H1 (cell line): ENCODE results near the gene SLC22A14.
"Not testable (repeated sequence)": the region's sequence is repeated elsewhere in the genome, so short reads cannot be mapped to it uniquely, and the experiment has no call there.

Experiments
- CHD2 ChIP-seq: IDR thresholded peaks from 2 replicates; pipeline ENCODE4 v1.6.1; 2012; ENCODE audit warnings: low read length, improper control_type of control experiment
- GABPA ChIP-seq: IDR thresholded peaks from 2 replicates; pipeline ENCODE4 v1.6.1; 2011; ENCODE audit warnings: mild to moderate bottlenecking, low read length, moderate library complexity, borderline replicate concordance; ENCODE audit not compliant: insufficient read depth
- POLR2A ChIP-seq, 2 experiments: IDR thresholded peaks; 1 replicate in 1 of 2; 2 replicates in 1 of 2; pipeline ENCODE4 v1.6.1; 2011; ENCODE audit warnings: low read depth in 2 of 2, low read length in 2 of 2, mild to moderate bottlenecking in 2 of 2; ENCODE audit errors: control extremely low read depth in 1 of 2
- RNF2 ChIP-seq: fragments of 200-900, 300-1000 bp; sonication (generic); IDR thresholded peaks from 2 replicates; pipeline ENCODE4 v1.7.1; 2016; ENCODE audit warnings: borderline replicate concordance, low read depth, mild to moderate bottlenecking, antibody characterized with exemption, low read length; ENCODE audit not compliant: poor library complexity, severe bottlenecking; ENCODE audit errors: missing control alignments

- TF ChIP-seq CHD2; POLR2A (IDR thresholded peaks at IDR 0.05; ENCODE audit: control extremely low read depth in 1 of 2, low read depth in 2 of 2, low read length in 2 of 2); RNF2; GABPA: not testable (repeated sequence)
These were observed 7.5 kb downstream of the SLC22A14 start for GRCh38 chr3:38289286-38290217.
